Naive B cell (primary cell): ENCODE measurements around the gene BZW1. TPM values are rescaled to one million over a fixed set of nuclear protein-coding genes. Genes with fewer than 3 reads are reported as not detected.
"Not testable (repeated sequence)": the region's sequence is repeated elsewhere in the genome, so short reads cannot be mapped to it uniquely, and the experiment has no call there.

Experiments used
- ATAC-seq, 2 donors: fragments of 150-1000 bp; cut with Tn5 transposase; 2 replicates each; pipeline ENCODE4 v1.10.0; 2021; ENCODE audit warnings: low read depth in 2 of 2, mild to moderate bottlenecking in 2 of 2, moderate library complexity in 2 of 2
- DNase-seq: peaks from one replicate; pipeline ENCODE4 v3.0.0; 2022
- H3K27ac Mint-ChIP-seq, 6 donors: one replicate each; pipeline ENCODE4 v1.8.0; 2020 to 2022; ENCODE audit warnings: mild to moderate bottlenecking in 6 of 6, mixed read lengths in 6 of 6, moderate library complexity in 5 of 6, inconsistent platforms in 2 of 6
- H3K27me3 Mint-ChIP-seq, 3 donors: one replicate each; pipeline ENCODE4 v1.8.0; 2021 to 2022; ENCODE audit warnings: mixed read lengths in 3 of 3, mild to moderate bottlenecking in 1 of 3
- H3K36me3 Mint-ChIP-seq, 2 donors: one replicate each; pipeline ENCODE4 v1.8.0; 2020 to 2022; ENCODE audit warnings: mixed read lengths in 2 of 2, inconsistent platforms in 1 of 2, mild to moderate bottlenecking in 1 of 2
- H3K4me1 Mint-ChIP-seq, 3 donors: one replicate each; pipeline ENCODE4 v1.8.0; 2020 to 2022; ENCODE audit warnings: mixed read lengths in 3 of 3, inconsistent platforms in 1 of 3, mild to moderate bottlenecking in 1 of 3, moderate library complexity in 1 of 3
- H3K4me3 Mint-ChIP-seq, 8 donors: one replicate each; pipeline ENCODE4 v1.8.0; 2020 to 2022; ENCODE audit warnings: mild to moderate bottlenecking in 8 of 8, mixed read lengths in 8 of 8, moderate library complexity in 8 of 8, inconsistent platforms in 2 of 8
- H3K9me3 Mint-ChIP-seq, 7 donors: one replicate each; pipeline ENCODE4 v1.8.0; 2020 to 2022; ENCODE audit warnings: mixed read lengths in 7 of 7, mild to moderate bottlenecking in 5 of 7, inconsistent platforms in 2 of 7, moderate library complexity in 1 of 7
- polyA plus RNA-seq, 6 donors: library from polyadenylated mRNA; unstranded; fragments of 300-500 nt; fragmentation: Illumina TruSeq; gene quantifications; one replicate each; pipeline ENCODE4 v1.2.3, GENCODE V29; 2021; ENCODE audit warnings: low read depth in 6 of 6

BZW1 gene
- polyA plus RNA-seq, 6 donors from 2014 or later: 165 to 201 (median 179) TPM

DNA sequence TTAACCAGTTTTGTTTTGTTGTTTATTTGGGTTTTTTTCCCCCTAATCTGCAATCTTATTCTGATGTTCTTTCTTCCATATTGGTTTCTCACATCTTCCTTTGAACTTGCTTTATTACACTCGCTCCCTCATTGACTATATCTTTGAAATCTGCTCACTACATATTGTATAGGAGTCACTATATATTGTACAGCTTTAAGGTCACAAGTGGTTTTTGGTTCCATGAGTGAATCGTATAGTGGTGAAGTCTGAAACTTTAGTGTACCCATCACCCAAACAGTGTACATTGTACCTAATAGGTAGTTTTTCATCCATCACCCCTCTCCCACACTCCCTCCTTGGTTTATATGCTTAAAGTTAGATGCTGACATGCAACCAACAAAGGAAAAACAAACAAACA lies 11.3 kb upstream of the BZW1 start:
- Mint-ChIP-seq H3K27me3 (peaks cover 0 to 6% (median 0%) of the 10 kb centered on the region in 3 donors), H3K27ac (no peak overlapping the region), H3K4me3 (no peak overlapping the region), H3K9me3 (peaks cover 0 to 5% (median 2%) of the 10 kb centered on the region in 7 donors), H3K4me1 (no peaks in the 10 kb centered on the region), H3K36me3 (peaks cover 0 to 7% of the 10 kb centered on the region in 2 donors)
- DNase-seq (no peak), ATAC-seq (no peak)

- H3K27ac Mint-ChIP-seq: peak overlapping the region in 1 of 6 donors; percentile 22
- not testable (repeated sequence) for H3K4me1 Mint-ChIP-seq, H3K9me3 Mint-ChIP-seq, H3K4me3 Mint-ChIP-seq, DNase-seq, H3K36me3 Mint-ChIP-seq, H3K27me3 Mint-ChIP-seq, ATAC-seq
Observed at GRCh38 chr2:200801431-200801830, 10.3 kb upstream of the BZW1 start.

DNA sequence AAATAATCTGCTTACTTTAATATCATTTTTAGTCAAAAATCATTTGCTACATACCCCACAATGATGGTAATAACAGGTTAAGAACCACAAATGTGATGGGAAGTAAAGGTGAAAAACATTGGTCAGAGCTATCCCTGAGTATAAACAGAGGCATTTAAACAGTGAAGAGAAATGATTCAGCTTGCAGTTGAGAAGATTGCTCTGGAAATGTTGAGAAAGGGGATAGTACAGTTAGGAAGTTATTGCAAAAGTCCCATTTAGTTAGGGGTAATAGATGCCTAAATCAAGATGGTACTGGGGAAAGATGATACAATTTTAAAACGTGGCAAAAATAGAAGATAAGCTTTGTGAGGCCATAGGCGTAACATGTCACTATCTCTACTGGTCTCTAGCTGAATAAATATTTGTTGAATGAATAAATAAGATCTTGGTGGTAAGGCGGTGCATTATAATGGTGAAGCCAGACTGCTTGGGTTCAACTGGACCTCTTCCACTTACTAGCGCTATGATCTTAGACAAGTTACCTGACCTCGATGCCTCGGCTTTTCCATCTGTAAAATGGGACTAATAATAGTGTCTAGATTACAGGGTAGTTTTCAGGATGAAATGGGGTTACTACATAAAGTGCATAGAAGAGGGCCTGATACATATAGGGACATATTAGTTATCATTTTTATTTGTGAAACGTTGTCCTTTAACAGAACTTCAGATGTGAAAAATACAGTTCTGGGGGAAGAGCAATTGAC lies 2.0 kb upstream of the BZW1 start:
- Mint-ChIP-seq H3K27ac (peak overlapping the region in 4 of 6 donors; percentile 47 to 98 (median 72)), H3K27me3 (no peaks in the 10 kb centered on the region), H3K9me3 (no peaks in the 10 kb centered on the region), H3K4me3 (peak overlapping the region; percentile 6 to 98 (median 89)), H3K4me1 (peaks cover 17 to 37% (median 28%) of the 10 kb centered on the region in 3 donors), H3K36me3 (peaks cover 2 to 5% of the 10 kb centered on the region in 2 donors)
- DNase-seq (no peak), ATAC-seq (no peak)

- Mint-ChIP-seq H3K4me1 (peaks cover 23 to 44% (median 30%) of the 10 kb centered on the region in 3 donors), H3K27me3 (no peaks in the 10 kb centered on the region), H3K9me3 (no peaks in the 10 kb centered on the region), H3K36me3 (peaks cover 5 to 10% of the 10 kb centered on the region in 2 donors), H3K4me3 (peak overlapping the region; percentile 84 to 98 (median 94)), H3K27ac (peak overlapping the region; percentile 21 to 99 (median 98))
- ATAC-seq (no peak), DNase-seq (no peak)
Observed at GRCh38 chr2:200810252-200810997, 1.3 kb upstream of the BZW1 start.

DNA sequence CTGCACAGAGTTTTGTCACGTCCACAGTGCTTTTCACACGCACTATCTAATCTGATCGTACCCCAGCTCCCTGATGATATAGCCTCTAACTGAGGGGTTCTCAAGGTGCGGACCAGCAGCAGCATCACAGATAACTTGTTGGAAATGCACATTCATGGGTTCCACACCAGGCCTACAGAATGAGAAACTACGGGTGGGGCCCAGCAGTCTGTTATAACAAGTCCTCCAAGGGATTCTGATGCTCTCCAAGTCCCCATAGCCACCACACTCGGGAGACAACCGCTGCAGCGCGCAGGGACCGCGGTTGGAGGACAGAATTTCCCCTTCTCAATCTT lies 745 bp upstream of the BZW1 start:
- Mint-ChIP-seq H3K36me3 (peaks cover 11 to 13% of the 10 kb centered on the region in 2 donors), H3K4me1 (peaks cover 24 to 46% (median 30%) of the 10 kb centered on the region in 3 donors), H3K27me3 (no peaks in the 10 kb centered on the region), H3K27ac (peak overlapping the region; percentile 97 to 100 (median 98)), H3K4me3 (peak overlapping the region; percentile 91 to 98 (median 96)), H3K9me3 (no peaks in the 10 kb centered on the region)
- ATAC-seq: no peak
- DNase-seq: no peak

DNA sequence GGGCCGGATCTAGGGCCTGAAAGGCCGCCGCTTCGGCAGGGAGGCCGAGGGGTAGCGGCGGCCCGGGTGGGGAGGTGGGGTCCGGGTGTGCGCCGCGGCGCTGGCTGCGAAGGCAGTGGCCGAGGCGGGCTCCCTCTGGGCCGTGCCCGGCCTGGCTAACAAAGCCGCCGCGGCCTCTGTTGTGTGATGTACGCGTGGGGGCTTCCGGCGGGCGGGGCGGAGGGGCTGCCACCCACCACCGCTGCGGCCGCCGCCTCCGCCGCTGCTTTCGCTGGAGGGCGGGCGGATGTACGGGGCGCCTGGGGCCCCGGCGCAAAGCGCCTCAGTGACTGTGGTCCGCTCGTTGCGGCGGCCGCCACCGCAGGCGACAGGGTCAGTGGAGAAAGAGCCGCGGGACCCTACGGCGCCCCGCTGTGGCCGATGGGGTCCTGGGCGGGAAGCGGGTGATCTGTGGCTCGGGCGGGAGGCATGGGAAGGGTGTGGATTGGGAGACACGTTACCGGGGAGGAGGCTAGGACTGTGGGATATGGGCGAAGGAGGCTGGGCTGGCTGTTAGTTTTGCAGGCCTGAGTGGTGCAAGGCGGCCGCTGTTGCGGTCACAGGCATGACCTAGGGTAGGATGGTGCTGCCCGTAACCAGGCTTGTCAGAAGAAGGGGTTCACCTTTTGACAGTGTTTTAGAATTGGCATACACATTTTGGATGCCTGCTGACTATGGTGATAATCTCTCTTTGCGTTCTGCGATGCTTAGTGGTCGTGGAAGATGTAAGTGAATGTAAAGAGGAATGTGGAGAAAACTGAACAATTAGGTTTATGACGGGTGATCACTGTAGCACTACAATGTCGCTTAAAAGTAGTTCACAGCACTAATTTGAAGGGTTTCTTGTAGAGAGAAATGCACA lies 662 bp downstream of the BZW1 start:
- Mint-ChIP-seq H3K36me3 (peaks cover 14 to 22% of the 10 kb centered on the region in 2 donors), H3K4me1 (peaks cover 24 to 46% (median 30%) of the 10 kb centered on the region in 3 donors), H3K4me3 (peak overlapping the region; percentile 91 to 99 (median 96)), H3K27me3 (no peaks in the 10 kb centered on the region), H3K9me3 (no peaks in the 10 kb centered on the region), H3K27ac (peak overlapping the region; percentile 34 to 100 (median 98))
- ATAC-seq: peak; percentile 46 to 48
- DNase-seq: peak; percentile 73

GRCh38 chr2:200814276-200814815 lies 2.6 kb downstream of the BZW1 start:
- peak overlapping the region in 2 of 8 donors; percentile 11 to 94 for H3K4me3 Mint-ChIP-seq
- no peak for ATAC-seq
- peak overlapping the region in 3 of 6 donors; percentile 13 to 61 (median 53) for H3K27ac Mint-ChIP-seq
- H3K4me1 Mint-ChIP-seq: peaks cover 24 to 46% (median 30%) of the 10 kb centered on the region in 3 donors
- peaks cover 20 to 29% of the 10 kb centered on the region in 2 donors for H3K36me3 Mint-ChIP-seq
- H3K9me3 Mint-ChIP-seq: no peaks in the 10 kb centered on the region
- no peaks in the 10 kb centered on the region for H3K27me3 Mint-ChIP-seq
- no peak for DNase-seq

GRCh38 chr2:200814917-200815316 lies 3.2 kb downstream of the BZW1 start:
- Mint-ChIP-seq H3K9me3 (no peaks in the 10 kb centered on the region), H3K4me1 (peaks cover 24 to 43% (median 30%) of the 10 kb centered on the region in 3 donors), H3K36me3 (peaks cover 20 to 29% of the 10 kb centered on the region in 2 donors), H3K27me3 (no peaks in the 10 kb centered on the region), H3K4me3 (peak overlapping the region in 1 of 8 donors; percentile 94), H3K27ac (peak overlapping the region in 2 of 6 donors; percentile 13 to 35)
- no peak for ATAC-seq
- no peak for DNase-seq

GRCh38 chr2:200818732-200819131 lies 7.0 kb downstream of the BZW1 start:
- H3K36me3 Mint-ChIP-seq: peaks cover 30 to 38% of the 10 kb centered on the region in 2 donors
- H3K9me3 Mint-ChIP-seq: not testable (repeated sequence)

GRCh38 chr2:200820573-200821234 lies 9.0 kb downstream of the BZW1 start:
- peak overlapping the region in 2 of 6 donors; percentile 44 to 52 for H3K27ac Mint-ChIP-seq
- H3K27me3 Mint-ChIP-seq: no peaks in the 10 kb centered on the region
- peaks cover 0 to 4% (median 0%) of the 10 kb centered on the region in 3 donors for H3K4me1 Mint-ChIP-seq
- no peak overlapping the region for H3K4me3 Mint-ChIP-seq
- H3K36me3 Mint-ChIP-seq: peaks cover 17 to 30% of the 10 kb centered on the region in 2 donors
- DNase-seq (no peak), ATAC-seq (no peak)
- no peaks in the 10 kb centered on the region for H3K9me3 Mint-ChIP-seq

More at GRCh38 chr2:200818732-200819131, 7.0 kb downstream of the BZW1 start:
- DNase-seq, H3K27me3 Mint-ChIP-seq, ATAC-seq, H3K27ac Mint-ChIP-seq: not testable (repeated sequence)
- H3K4me1 Mint-ChIP-seq: peaks cover 10 to 18% (median 15%) of the 10 kb centered on the region in 3 donors
- peak overlapping the region in 1 of 8 donors; percentile 52 for H3K4me3 Mint-ChIP-seq

DNA sequence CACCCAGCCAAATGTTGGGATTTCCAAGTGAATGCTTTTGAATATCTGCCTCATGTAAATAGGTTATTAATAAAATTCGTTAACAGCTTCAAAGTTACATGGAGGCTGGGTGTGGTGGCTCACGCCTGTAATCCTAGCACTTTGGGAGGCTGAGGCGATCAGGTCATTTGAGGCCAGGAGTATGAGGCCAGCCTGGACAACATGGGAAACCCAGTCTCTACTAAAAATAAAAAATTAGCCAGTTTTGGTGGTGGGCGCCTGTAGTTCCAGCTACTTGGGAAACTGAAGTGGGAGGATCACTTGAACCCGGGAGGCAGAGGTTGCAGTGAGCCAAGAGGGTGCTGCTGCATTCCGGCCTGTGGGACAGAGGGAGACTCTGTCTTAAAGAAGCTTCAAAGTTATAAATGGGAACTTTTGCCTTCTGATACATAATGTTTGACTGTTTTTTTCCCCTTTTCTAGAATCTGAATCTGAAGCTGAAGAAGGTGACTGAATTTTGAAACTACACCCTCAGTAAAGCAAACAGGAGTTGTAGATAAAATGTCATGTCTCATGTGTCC lies 10.1 kb downstream of the BZW1 start:
- Mint-ChIP-seq H3K4me1 (peaks cover 0 to 4% (median 0%) of the 10 kb centered on the region in 3 donors), H3K36me3 (peaks cover 17 to 21% of the 10 kb centered on the region in 2 donors), H3K27me3 (no peaks in the 10 kb centered on the region), H3K4me3 (no peak overlapping the region), H3K9me3 (no peaks in the 10 kb centered on the region), H3K27ac (peak overlapping the region in 1 of 6 donors; percentile 72)
- no peak for DNase-seq
- no peak for ATAC-seq

DNA sequence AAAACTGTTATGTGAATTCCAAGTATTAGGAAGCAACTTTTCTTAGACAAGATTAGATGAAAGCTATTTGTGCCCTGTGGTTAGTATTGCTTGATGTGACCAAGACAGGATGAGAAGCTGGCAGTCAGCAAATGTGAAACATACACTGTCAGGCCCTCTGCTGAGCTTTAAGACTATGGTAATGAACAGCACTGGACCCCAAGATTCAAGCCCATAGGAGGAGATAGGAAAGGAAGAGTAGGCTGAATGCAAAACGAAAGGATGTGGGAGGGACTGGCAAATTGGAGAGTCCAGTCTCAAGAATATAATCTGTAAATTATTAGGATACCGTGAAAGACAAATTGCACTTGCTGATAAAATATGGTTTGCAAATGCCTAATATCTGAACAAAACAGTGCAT lies 16.4 kb downstream of the BZW1 start:
- ATAC-seq (no peak), DNase-seq (no peak)
- Mint-ChIP-seq H3K4me3 (no peak overlapping the region), H3K27ac (peak overlapping the region in 1 of 6 donors; percentile 76), H3K9me3 (no peaks in the 10 kb centered on the region), H3K4me1 (peaks cover 0 to 3% (median 0%) of the 10 kb centered on the region in 3 donors), H3K27me3 (no peaks in the 10 kb centered on the region), H3K36me3 (peaks cover 0 to 5% of the 10 kb centered on the region in 2 donors)
